ENCODE results near the gene ITCH. TPM values are rescaled to one million over a fixed set of nuclear protein-coding genes. Genes with fewer than 3 reads are reported as not detected.
"Not testable (repeated sequence)": the region's sequence is repeated elsewhere in the genome, so short reads cannot be mapped to it uniquely, and the experiment has no call there.

ITCH gene
- total RNA-seq, 2 experiments from 2014 or later, result 26.1 to 36.8 TPM

DNA sequence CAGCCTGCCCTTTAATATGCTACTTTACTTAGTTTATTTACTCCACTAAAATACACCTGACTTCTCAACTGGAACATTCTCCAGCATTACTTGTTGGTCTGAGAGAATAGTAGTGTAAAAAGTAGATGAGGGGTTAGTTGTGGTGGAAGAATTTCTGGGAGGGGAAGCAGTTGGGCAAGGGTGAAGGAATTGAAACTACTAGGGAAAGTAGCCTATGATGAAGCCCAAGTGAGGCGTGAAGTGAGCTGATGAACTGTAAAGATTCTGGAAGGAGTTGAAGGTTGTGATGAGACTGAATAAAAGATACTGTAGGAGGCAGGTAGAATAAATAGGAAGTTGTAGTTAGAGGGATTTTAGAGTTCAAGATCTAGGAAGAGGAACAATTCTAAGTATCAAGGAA lies 72.5 kb downstream of the ITCH start:
- Histone ChIP-seq H3K4me1 (ENCODE audit: insufficient read depth, low read length, poor library complexity, severe bottlenecking) (peaks cover 19% of the 10 kb centered on the region), H3K4me2 (ENCODE audit: low read length) (peak overlapping the region; percentile 46), H3K27ac (ENCODE audit: low read depth, low read length, poor library complexity, severe bottlenecking) (no peak overlapping the region), H3K9me2 (ENCODE audit: insufficient read depth, low read length) (no peaks in the 10 kb centered on the region), H3K36me3 (ENCODE audit: insufficient read depth, low read length) (peaks cover 35% of the 10 kb centered on the region), H2AFZ (ENCODE audit: low read length) (no peak overlapping the region), H4K20me1 (ENCODE audit: insufficient read depth, low read length) (no peaks in the 10 kb centered on the region), H3K9me3 (ENCODE audit: low read length) (no peaks in the 10 kb centered on the region), H3K4me3 (ENCODE audit: low read depth, low read length, poor library complexity, severe bottlenecking) (no peak overlapping the region), H3K79me2 (ENCODE audit: insufficient read depth, low read depth, low read length) (no peaks in the 10 kb centered on the region)
- intact Hi-C loops (cut with micrococcal nuclease; ENCODE audit: unreplicated experiment), result loop anchor here (1.0 kb wide), 1 partner anchor 30 kb away; no protein-coding TSS in a partner anchor
- POLR2A ChIA-PET, result interaction anchor here (0.6 kb wide), 1 partner anchor 54 kb away, joined by 3 read pairs; no protein-coding TSS in a partner anchor
- no peak for TF ChIP-seq EZH2phosphoT487 (IDR thresholded peaks at IDR 0.05; ENCODE audit: borderline replicate concordance, low read depth, low read length)
- TF ChIP-seq, protein P1, sequence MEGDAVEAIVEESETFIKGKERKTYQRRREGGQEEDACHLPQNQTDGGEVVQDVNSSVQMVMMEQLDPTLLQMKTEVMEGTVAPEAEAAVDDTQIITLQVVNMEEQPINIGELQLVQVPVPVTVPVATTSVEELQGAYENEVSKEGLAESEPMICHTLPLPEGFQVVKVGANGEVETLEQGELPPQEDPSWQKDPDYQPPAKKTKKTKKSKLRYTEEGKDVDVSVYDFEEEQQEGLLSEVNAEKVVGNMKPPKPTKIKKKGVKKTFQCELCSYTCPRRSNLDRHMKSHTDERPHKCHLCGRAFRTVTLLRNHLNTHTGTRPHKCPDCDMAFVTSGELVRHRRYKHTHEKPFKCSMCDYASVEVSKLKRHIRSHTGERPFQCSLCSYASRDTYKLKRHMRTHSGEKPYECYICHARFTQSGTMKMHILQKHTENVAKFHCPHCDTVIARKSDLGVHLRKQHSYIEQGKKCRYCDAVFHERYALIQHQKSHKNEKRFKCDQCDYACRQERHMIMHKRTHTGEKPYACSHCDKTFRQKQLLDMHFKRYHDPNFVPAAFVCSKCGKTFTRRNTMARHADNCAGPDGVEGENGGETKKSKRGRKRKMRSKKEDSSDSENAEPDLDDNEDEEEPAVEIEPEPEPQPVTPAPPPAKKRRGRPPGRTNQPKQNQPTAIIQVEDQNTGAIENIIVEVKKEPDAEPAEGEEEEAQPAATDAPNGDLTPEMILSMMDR (conservative IDR thresholded peaks at IDR 0.05; ENCODE audit: low read length), result no peak
- BruUV-seq (replicated peaks), result no TSS peak
- DNase-seq (ENCODE audit: low spot score), result peak; percentile 33
- CTCF ChIA-PET (ENCODE audit: unreplicated experiment), result no interaction called here

DNA sequence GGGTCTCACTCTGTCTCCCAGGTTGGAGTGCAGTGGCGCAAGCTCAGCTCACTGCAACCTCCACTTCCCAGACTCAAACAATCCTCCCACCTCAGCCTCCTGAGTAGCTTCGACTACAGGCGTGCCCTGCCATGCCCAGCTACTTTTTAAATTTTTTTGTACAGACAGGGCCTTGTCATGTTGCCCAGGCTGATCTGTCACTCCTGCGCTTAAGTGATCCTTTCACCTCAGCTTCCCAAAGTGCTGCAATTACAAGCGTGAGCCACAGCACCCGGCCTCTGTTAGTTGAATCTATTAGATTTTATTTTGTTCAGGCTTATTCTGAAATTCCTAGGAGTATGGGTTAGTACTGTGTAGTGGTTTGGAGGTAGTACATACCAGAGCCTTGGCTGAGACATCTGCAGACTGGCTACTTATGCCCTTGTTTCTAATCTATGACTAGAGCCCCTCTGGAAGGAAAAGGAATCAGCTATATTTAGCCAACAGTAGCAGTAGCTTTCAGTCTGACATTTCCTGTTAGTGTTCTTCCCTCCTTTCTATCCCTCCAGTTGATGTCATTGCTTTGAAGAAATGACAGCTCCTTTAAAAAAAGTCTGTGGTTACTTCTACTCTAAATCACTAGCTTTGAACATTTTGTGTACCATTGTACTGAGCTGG lies 74.4 kb downstream of the ITCH start:
- intact Hi-C loops (cut with micrococcal nuclease; ENCODE audit: unreplicated experiment), result no loop called here
- Histone ChIP-seq H3K4me1 (ENCODE audit: insufficient read depth, low read length, poor library complexity, severe bottlenecking) (peaks cover 19% of the 10 kb centered on the region), H3K79me2 (ENCODE audit: insufficient read depth, low read depth, low read length) (no peaks in the 10 kb centered on the region), H3K9me3 (ENCODE audit: low read length) (no peaks in the 10 kb centered on the region), H3K4me2 (ENCODE audit: low read length) (no peak overlapping the region), H4K20me1 (ENCODE audit: insufficient read depth, low read length) (no peaks in the 10 kb centered on the region), H2AFZ (ENCODE audit: low read length) (no peak overlapping the region), H3K27ac (ENCODE audit: low read depth, low read length, poor library complexity, severe bottlenecking) (no peak overlapping the region), H3K36me3 (ENCODE audit: insufficient read depth, low read length) (peaks cover 52% of the 10 kb centered on the region), H3K4me3 (ENCODE audit: low read depth, low read length, poor library complexity, severe bottlenecking) (no peak overlapping the region), H3K9me2 (ENCODE audit: insufficient read depth, low read length) (no peaks in the 10 kb centered on the region)
- ChIA-PET CTCF (ENCODE audit: unreplicated experiment) (no interaction called here), POLR2A (interaction anchor here (0.6 to 1.4 kb wide), 7 partner anchors 10 to 103 kb away, joined by 3 to 6 read pairs (median 4); partner anchors contain the start of gene ITCH)
- no TSS peak for BruUV-seq (replicated peaks)
- TF ChIP-seq, protein P1 (conservative IDR thresholded peaks at IDR 0.05; ENCODE audit: low read length), result no peak
- TF ChIP-seq EZH2phosphoT487 (IDR thresholded peaks at IDR 0.05; ENCODE audit: borderline replicate concordance, low read depth, low read length), result no peak
- no peak for DNase-seq (ENCODE audit: low spot score)

DNA sequence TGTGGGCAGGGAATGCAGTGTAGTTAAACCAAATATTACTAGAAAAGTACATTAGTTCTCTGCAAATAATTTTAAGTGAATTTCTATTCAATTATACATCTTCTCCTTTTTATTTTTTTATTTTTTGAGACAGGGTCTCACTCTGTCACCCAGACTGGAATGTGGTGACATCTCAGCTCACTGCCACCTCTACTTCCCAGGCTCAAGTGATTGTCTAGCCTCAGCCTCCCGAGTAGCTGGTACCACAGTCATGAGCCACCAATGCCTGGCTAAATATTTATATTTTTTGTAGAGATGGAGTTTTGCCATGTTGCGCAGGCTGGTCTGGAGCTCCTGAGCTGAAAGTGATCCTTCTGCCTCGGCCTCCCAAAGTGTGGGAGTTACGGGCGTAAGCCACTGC lies 76.1 kb downstream of the ITCH start:
- no peak overlapping the region for H3K27ac ChIP-seq (ENCODE audit: low read depth, low read length, poor library complexity, severe bottlenecking)
- H4K20me1 ChIP-seq (ENCODE audit: insufficient read depth, low read length), result no peaks in the 10 kb centered on the region
- H3K9me3 ChIP-seq (ENCODE audit: low read length), result no peaks in the 10 kb centered on the region
- no peaks in the 10 kb centered on the region for H3K9me2 ChIP-seq (ENCODE audit: insufficient read depth, low read length)
- BruUV-seq (replicated peaks), result no TSS peak
- H3K4me2 ChIP-seq (ENCODE audit: low read length), result no peak overlapping the region
- POLR2A ChIA-PET, result no interaction called here
- intact Hi-C loops (cut with micrococcal nuclease; ENCODE audit: unreplicated experiment), result no loop called here
- CTCF ChIA-PET (ENCODE audit: unreplicated experiment), result no interaction called here
- no peak for DNase-seq (ENCODE audit: low spot score)
- H3K4me1 ChIP-seq (ENCODE audit: insufficient read depth, low read length, poor library complexity, severe bottlenecking), result peaks cover 19% of the 10 kb centered on the region
- TF ChIP-seq, protein P1 (conservative IDR thresholded peaks at IDR 0.05; ENCODE audit: low read length), result no peak
- no peak for TF ChIP-seq EZH2phosphoT487 (IDR thresholded peaks at IDR 0.05; ENCODE audit: borderline replicate concordance, low read depth, low read length)
- no peak overlapping the region for H3K4me3 ChIP-seq (ENCODE audit: low read depth, low read length, poor library complexity, severe bottlenecking)
- peaks cover 63% of the 10 kb centered on the region for H3K36me3 ChIP-seq (ENCODE audit: insufficient read depth, low read length)
- H2AFZ ChIP-seq (ENCODE audit: low read length), result no peak overlapping the region
- H3K79me2 ChIP-seq (ENCODE audit: insufficient read depth, low read depth, low read length), result no peaks in the 10 kb centered on the region

DNA sequence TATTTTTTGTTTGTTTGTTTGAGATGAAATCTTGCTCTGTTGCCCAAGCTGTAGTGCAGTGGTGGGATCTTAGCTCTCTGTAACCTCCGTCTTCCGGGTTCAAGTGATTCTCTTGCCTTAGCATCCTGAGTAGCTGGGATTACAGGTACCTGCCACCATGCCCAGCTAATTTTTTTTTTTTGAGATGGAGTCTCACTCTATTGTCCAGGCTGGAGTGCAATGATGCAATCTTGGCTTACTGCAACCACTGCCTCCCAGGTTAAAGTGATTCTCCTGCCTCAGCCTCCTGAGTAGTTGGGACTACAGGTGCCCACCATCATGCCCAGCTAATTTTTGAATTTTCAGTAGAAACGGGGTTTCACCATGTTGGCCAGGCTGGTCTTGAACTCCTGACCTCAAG lies 78.3 kb downstream of the ITCH start:
- H3K9me2 ChIP-seq (ENCODE audit: insufficient read depth, low read length); H4K20me1 ChIP-seq (ENCODE audit: insufficient read depth, low read length); CTCF ChIA-PET (ENCODE audit: unreplicated experiment); H3K4me1 ChIP-seq (ENCODE audit: insufficient read depth, low read length, poor library complexity, severe bottlenecking); intact Hi-C loops (cut with micrococcal nuclease; ENCODE audit: unreplicated experiment); H3K27ac ChIP-seq (ENCODE audit: low read depth, low read length, poor library complexity, severe bottlenecking); H3K9me3 ChIP-seq (ENCODE audit: low read length); DNase-seq (ENCODE audit: low spot score); H3K4me3 ChIP-seq (ENCODE audit: low read depth, low read length, poor library complexity, severe bottlenecking); H2AFZ ChIP-seq (ENCODE audit: low read length); BruUV-seq (replicated peaks); H3K4me2 ChIP-seq (ENCODE audit: low read length); H3K79me2 ChIP-seq (ENCODE audit: insufficient read depth, low read depth, low read length): not testable (repeated sequence)
- peaks cover 85% of the 10 kb centered on the region for H3K36me3 ChIP-seq (ENCODE audit: insufficient read depth, low read length)
- POLR2A ChIA-PET, result interaction anchor here (2.0 kb wide), 1 partner anchor 9 kb away, joined by 9 read pairs; no protein-coding TSS in a partner anchor
